ENCODE results near the gene CR1L. TPM values are rescaled to one million over a fixed set of nuclear protein-coding genes. Genes with fewer than 3 reads are reported as not detected.

CR1L gene
- total and polyA plus RNA-seq, 9 of the 15 experiments (the other 6 are each of a cell fraction or from before 2014, with no cell fraction given): 10.1 to 74.8 (median 34.3) TPM

- 2% methylated on average over 4 of the region's 4 CpGs for WGBS (ENCODE audit: insufficient coverage, low coverage, missing lambda C conversion rate)
- no TSS peak for BruUV-seq (replicated peaks)
- Histone ChIP-seq H3K27ac (ENCODE audit: extremely low read depth, low read depth, low read length) (peak overlapping the region; percentile 88), H3K4me3 (peak overlapping the region; percentile 5; the same call in 1 of the 2 replicates), H3K9ac (ENCODE audit: insufficient read depth in 1 of 2, low read depth in 2 of 2, low read length in 2 of 2) (peak overlapping the region in 1 of 2 experiments; percentile 75; a peak in 2 of 4 replicates), H3K27me3 (ENCODE audit: control insufficient read depth in 2 of 2, insufficient read depth in 2 of 2, low read length in 2 of 2) (no peaks in the 10 kb centered on the region), H3K4me1 (replicated peaks in 1 of 2; ENCODE audit: control insufficient read depth in 2 of 2, insufficient read depth in 2 of 2, low read length in 2 of 2) (peaks cover 27 to 39% of the 10 kb centered on the region in 2 experiments), H3K79me2 (ENCODE audit: control insufficient read depth, insufficient read depth, low read length) (peaks cover 99% of the 10 kb centered on the region), H3K36me3 (ENCODE audit: control insufficient read depth, insufficient read depth, low read length) (peaks cover 17% of the 10 kb centered on the region; the same call in 2 of the 3 replicates), H3K9me1 (ENCODE audit: control insufficient read depth, insufficient read depth, low read length) (no peaks in the 10 kb centered on the region), H4K20me1 (replicated peaks; ENCODE audit: control insufficient read depth, insufficient read depth, low read length) (no peaks in the 10 kb centered on the region), H2AFZ (ENCODE audit: low read depth, low read length) (no peak overlapping the region), H3K4me2 (ENCODE audit: insufficient read depth, low read length) (peak overlapping the region; percentile 96), H3K9me3 (replicated peaks; ENCODE audit: control insufficient read depth, insufficient read depth, low read depth, low read length) (no peaks in the 10 kb centered on the region)
- peak; percentile 61 for ATAC-seq
- peak; percentile 89 for FAIRE-seq
- CTCF ChIA-PET (ENCODE audit: low intra/inter-chr PET ratio): no interaction called here
- POLR2A ChIA-PET: interaction anchor here (0.6 to 2.3 kb wide), 11 partner anchors 9 to 597 kb away, joined by 3 to 21 read pairs (median 4); partner anchors contain the start of gene PFKFB2
- intact Hi-C loops (cut with micrococcal nuclease): loop anchor here (2.0 to 10.0 kb wide), 5 partner anchors 23 to 595 kb away; partner anchors contain the start of genes CD46, PFKFB2 and YOD1
- in situ Hi-C loops (cut with MboI): no loop called here
- DNase-seq (ENCODE audit: extremely low read depth in 1 of 4, low spot score in 3 of 4): peak; percentile 89 to 96 (median 92)
- peak; percentile 94 for TF ChIP-seq MTA2 (IDR thresholded peaks at IDR 0.05; ENCODE audit: low read depth)
- TF ChIP-seq ZNF668 (CRISPR knock-in tag; IDR thresholded peaks at IDR 0.05): no peak
- peak; percentile 77 for TF ChIP-seq MEIS2 (IDR thresholded peaks at IDR 0.05; ENCODE audit: partially characterized antibody)
- TF ChIP-seq TBL1XR1 (IDR thresholded peaks at IDR 0.05; ENCODE audit: low read length in 2 of 2): peak; percentile 81 to 85; a peak in 3 of 4 replicates
- TF ChIP-seq RCOR1 (IDR thresholded peaks at IDR 0.05; ENCODE audit: borderline replicate concordance in 1 of 2, low read depth in 2 of 2, low read length in 2 of 2): peak; percentile 89 to 90; a peak in 3 of 4 replicates
- peak; percentile 73 for TF ChIP-seq ZNF592 (IDR thresholded peaks at IDR 0.05)
- TF ChIP-seq POLR3G (IDR thresholded peaks at IDR 0.05; ENCODE audit: extremely low read depth, insufficient read length, insufficient replicate concordance): no peak
- peak; percentile 90; the same call in 1 of the 2 replicates for TF ChIP-seq CC2D1A (IDR thresholded peaks at IDR 0.05)
- no peak for TF ChIP-seq NFYB (IDR thresholded peaks at IDR 0.05; ENCODE audit: extremely low read depth, insufficient read length)
- TF ChIP-seq ZNF699 (CRISPR knock-in tag; IDR thresholded peaks at IDR 0.05; ENCODE audit: insufficient replicate concordance): no peak
- no peak for TF ChIP-seq SLC30A9 (CRISPR knock-in tag; IDR thresholded peaks at IDR 0.05)
- no peak for TF ChIP-seq ZNF764 (CRISPR knock-in tag; IDR thresholded peaks at IDR 0.05; ENCODE audit: low read depth)
- TF ChIP-seq ZZZ3 (IDR thresholded peaks at IDR 0.05): no peak
- peak; percentile 91 for TF ChIP-seq SMARCC2 (IDR thresholded peaks at IDR 0.05; ENCODE audit: low read depth)
- peak; percentile 77; the same call in 1 of the 2 replicates for TF ChIP-seq THRAP3 (IDR thresholded peaks at IDR 0.05; ENCODE audit: borderline replicate concordance)
- no peak for TF ChIP-seq ZNF79 (CRISPR knock-in tag; IDR thresholded peaks at IDR 0.05; ENCODE audit: low read depth)
- TF ChIP-seq ZNF316 (IDR thresholded peaks at IDR 0.05): no peak
- TF ChIP-seq TOE1 (IDR thresholded peaks at IDR 0.05; ENCODE audit: borderline replicate concordance): 0 out of 2 replicates have a peak, but pooled peaks have one; percentile 33
- no peak for TF ChIP-seq TOE1 (CRISPR knock-in tag; IDR thresholded peaks at IDR 0.05; ENCODE audit: borderline replicate concordance, low read depth)
- TF ChIP-seq RUNX1 (IDR thresholded peaks at IDR 0.05; ENCODE audit: low read depth): 0 out of 2 replicates have a peak, but pooled peaks have one; percentile 69
Observed at GRCh38 chr1:207649865-207650580, 5.1 kb downstream of the CR1L start.

All from K562 (cell line).